ENCODE measurements around the gene GATB.

GATB gene

DNA sequence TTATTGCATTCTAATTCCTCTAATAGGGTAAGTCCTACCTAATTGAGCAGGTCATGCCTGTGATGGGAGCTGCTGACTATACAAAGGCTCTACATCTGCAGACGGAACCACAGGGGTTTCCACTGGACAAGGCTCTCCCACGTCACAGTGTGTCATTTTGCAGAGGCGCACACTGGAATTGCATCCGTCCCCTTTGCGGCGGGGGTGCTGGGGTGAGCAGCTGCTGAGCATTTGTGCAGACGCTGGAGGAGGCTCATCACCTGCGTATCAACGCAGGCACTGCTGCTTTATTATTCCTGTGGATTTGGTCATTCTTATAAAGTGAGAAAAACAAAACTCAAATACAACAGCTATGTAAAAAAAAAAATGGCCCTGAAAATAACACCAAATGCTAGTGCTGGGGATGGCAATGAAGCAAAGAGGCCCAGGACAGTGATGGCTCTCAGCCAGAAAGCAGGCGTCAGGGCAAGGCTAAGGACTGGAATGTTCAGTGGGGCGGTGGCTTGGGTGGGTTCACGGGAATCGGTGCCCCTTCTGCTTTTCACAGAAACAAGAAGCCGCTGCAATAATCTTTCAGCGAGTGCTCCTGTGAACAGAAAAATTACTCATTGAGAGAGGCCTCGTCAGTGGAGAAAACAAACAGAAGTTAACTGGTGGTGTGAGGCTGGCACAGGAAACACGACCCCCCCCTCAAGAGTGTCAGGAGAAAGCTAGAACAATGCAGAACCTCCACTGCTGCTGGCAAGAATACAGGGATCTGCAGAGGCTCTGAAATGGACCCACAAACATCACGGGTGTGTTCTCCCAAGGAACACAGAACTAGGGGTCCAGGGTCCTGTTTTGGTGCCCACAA is 67.8 kb downstream of the GATB start:
- peak in 1 of 3 experiments; percentile 15 for DNase-seq

DNA sequence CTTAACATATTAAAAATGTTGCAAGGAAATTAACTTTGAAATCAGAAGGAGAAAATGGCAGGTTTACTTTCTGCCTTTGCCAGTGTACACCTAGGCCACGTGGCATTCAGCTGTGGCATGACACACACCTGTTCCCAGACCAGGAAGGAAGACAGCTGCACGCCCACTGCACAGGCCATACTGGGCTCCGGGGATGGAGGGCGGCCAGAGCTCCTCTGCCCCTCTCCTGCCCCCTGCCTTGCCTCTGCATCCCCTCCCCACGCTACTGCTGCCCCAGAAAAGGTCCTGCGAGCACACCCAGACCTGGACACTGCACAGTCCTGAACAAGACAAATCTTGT is 68.4 kb downstream of the GATB start:
- no peak for DNase-seq

DNA sequence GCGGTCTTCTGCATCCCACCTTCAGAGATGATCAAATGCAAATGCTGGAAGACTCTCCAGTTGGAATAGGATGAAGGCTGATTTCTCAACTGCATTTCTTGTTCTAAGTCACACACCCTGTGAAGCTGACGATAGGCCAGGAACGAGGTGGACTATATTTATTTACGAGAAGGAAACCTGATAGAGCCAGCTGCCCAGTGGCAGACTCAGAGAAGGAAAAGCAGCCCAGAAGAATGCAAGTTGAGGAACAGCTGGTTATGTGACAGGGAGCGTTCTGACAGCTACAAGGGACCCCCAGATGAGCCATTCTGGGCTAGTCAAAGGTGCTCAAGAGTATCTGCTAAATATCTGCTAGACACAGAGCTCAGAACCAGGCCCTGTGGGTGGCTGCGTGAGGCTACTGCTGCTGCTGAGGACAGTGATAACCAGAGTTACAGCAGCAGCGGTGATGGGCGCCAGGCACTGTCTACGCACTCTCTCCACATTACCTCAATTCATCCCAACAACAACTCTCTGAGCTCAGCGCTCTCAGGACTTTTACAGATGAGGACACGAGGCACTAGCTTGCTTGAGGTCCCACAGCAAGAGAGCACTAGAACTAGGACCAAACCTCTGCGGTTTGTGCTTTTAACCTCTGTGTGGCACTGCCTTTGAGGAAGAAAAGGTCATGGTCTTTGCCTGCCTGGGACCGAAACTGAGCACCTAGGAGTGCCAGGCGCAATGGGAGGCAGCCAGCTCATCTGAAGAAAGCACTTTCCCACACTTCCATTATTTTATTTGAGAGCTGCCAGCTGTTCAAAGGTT is 69.0 kb downstream of the GATB start:
- DNase-seq: no peak

DNA sequence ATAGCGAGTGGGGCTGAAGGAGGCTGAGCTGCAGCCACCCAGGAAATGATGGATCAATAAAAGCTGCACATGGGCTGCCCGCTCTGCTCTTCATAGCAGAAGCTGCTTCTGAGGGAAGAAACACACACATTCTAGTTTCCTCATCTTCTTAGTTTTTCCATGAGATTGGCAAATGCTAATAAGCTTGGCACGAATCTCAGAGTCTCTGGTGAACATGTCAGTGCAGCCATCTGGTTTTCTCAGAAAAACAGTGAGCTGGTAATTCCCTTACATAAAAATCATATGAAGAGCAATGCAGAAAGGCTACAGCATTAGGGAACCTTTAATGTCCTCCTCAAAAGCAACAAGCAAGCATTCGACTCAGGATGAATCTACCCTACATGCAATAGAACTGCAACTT is 69.9 kb downstream of the GATB start:
- no peak for DNase-seq

DNA sequence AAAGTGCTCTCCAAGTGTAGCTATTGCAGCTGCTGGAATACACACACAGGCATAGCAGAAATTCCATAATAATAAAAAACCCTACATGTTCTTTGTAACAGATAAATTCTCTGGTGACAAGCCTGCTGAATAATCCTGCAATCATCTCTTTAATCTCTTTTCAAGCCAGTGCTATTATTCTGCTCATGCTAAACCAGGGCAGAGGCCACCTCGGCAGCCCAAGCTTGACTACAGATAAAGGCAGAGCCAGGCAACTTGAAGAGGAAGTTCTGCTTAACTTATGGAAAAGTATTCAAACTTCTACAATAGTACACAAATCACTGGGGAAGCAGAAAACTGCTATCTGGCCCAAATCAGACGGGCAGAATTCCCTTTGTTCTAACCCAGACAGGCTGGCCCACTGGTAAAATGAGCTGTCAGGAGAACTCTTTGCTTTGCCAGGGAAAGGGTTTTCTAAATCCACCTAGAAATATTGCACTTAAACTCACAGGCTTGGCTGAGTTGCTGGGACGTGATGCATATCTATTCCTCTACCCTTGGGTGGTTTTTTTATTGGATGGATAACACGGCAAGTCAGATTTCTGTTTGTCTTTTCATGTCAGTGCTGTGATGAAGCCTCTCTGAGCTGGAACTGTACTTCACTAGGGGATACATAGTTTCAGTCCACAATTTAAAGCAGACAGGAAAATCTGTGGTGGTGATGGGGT is 70.5 kb downstream of the GATB start:
- no peak for DNase-seq

DNA sequence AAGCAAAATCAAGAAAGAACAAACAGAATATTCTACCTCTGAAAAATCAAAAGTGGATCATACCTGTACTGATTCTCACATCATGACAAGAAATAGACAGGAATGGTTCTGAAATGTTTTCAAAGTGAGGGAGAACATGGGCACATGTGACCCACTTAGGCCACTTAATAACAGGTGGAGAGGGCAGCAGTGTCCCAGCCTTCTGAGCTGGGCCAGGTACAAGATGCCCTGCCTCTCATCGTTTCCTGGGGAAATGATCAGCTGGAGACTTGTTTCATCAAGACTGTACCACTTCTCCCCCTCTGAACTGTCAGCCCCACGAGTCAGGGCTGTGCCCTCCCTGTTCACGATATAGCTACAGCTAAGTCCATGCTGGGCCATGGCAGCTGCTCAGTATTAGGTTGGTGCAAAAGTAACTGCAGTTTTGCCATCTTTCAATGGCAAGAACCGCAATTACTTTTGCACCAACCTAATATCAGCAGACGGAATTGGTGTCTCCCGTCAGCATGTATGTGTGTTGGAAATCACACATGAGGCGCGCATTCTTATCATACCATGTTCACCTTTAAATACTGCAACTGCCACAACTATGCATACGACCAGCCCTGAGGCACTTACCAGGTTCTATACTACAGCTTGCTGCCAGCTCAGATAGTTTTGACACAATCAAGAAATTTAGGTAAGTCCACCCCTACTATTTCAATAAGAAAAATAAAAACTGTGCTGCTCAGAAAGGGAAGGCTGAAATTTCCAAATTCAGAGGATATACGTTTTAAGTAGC is 71.4 kb downstream of the GATB start:
- no peak for DNase-seq

DNA sequence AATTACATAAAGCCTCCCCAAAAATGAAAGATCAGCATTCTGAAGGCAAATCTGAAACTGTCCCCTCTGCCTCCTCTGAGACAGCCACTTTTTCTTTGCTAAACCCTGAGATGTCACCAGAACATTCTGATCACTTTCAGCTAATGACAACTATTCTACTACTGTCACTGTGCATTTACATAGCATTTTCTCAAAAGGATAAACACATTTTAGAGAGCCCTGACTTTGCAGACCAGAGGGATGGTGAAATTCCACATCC is 72.1 kb downstream of the GATB start:
- no peak for DNase-seq

DNA sequence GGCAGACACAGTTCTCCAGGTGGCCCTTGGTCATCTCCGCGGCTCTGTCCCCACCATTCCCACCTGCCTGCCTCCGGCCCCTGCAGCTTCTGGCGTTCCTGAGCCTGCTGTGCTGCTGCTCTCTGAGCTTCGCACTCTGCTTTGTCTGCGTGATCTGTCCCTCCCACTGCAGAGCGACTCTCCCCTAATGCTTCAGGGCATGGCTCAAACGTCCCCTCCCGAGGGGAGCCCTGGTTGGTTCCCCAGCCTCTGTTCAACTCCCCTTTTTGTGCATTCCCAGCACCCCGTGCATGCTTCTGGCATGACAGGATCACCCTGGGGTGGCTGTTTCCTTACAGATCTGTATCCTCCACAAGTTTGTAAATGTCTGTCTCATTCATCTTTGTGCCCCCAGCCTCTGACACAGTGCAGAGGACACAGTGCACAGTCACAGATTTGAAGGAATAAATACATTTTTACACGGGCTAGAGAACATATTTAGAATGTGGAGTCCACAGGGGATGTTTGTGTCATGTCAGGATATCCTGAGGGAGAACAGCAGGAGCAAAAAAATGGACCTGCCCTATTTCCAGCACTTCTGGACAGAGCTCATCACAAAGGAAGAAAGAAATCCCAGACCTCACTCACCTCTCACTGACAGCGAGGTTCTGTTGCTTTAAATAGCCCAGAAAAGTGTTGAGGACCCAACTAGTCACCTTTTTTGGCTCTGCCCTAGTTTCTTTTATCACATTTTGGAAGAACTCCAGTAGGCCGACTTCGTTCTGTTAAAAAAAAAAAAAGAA is 72.6 kb downstream of the GATB start:
- no peak for DNase-seq

DNA sequence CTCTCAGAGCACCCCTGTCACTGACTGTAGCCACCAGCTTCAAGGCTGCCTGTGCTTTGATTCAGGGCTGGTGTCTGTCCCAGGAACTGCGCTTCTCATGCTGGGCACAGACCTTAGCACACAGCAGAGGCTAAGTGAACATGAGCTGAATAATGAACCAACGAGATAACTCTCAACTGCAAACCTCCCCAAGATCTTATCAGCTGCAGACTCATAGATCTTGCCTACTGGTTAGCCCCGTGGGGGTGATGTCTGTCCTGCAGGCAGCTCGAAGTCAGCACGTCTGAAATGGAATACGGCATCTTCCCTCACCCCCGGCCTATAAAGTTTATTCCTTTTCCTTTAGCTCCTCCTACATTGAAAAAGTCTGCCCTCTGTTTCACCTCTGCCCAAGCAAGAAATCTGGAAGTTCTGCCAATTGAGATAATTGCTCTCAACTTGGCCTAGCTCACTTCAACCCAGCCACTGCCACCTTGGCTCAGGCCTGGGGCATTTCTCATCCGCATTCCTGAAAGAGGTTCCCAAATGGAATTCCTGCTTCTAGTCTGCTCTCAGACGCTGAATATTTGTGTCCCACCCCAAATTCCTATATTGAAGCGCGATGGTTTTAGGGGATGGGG is 73.7 kb downstream of the GATB start:
- DNase-seq: no peak

DNA sequence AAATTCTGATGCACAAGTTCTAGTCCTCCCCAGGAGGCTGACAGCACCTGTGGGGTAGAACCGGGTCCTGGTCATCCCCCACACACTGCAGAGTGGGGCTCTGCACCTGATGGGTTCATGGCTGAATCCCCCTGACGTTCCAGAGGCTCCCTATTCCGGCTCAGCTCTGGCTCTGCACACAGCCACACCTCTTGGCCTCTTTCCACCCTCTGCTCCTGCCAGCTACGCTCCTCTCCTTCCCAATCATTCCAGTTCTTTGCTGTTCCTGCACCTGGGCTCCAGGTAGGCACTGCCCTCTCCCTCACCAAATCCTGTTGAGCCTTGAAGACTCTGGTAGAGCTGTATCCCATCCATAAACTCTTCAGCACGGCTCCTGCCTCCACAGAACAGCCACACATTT is 75.5 kb downstream of the GATB start:
- DNase-seq: no peak

DNA sequence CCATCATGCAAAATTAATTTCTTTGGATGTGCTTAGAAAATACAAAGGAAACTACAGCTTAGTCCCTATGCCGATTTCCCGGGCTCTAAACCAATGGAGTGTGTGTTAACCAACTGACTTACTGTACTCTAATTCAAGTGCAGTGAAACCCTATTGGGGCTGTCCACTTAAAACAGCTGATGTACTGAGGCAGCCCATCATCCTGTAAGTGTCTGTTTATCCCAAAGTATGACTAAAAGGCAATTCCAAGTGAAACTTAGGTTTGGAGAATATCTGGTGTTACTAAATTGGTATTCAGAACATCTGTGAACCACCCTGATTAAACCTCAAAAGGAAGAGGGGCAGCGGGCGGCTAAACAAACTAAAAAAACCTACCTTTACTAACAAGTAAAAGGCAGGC is 79.7 kb downstream of the GATB start:
- no peak for DNase-seq

DNA sequence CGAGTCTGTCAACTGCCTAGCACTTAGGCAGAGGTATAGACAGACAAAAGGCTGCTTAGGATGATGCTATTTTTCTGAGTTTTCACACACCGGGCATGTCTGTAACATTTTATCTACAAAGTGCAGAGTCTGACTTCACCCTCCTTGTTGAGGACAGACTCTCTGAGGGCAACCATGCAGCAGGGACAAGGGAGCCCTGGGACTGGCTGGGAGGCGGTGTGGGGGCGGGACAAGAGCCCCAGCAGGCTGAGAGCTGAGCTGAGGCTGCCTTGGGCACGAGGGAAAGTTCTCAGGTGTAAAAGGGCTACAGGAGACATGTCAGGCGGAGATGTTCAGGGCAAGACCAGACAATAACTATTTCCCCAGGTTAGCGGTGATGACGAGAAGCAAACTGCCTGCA is 81.6 kb downstream of the GATB start:
- no peak for DNase-seq

DNA sequence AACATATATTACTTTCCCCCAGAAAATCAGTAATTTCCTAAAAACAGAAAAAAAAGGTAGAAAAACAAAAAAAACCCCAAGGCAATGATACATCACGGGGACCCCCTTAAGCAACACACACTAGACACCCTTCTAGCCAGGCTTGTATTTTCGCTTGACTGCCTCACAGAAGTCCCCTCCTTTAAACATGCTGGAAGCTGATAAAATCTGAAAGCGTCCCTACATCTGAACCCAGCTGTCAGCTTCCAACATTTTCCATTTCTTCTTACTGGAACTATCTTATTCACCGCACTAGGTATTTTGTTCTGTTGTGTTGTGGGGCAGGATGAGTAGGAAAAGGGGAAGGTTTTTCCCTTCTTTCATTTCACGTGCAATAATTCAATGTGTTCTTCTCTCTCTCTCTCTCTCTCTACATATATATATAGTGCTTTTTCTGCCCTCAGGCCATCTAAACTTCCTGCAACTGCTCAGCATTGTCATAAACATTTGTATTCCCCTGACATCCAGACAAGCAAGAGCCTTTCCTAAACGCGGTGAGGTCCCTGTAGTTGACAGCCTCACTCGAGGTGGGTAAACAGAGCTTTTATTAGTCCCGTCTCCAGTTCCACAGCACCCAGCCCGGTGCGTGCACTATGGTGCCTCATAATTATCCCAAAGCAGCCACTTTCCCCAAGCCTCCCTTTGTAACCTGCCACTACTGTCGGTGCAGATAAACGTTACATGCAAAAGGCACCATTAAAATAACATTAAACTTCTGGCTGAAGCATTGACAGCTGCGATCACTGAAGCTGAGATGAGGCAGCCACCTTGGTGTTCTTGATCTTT is 82.5 kb downstream of the GATB start:
- DNase-seq: peak in 2 of 3 experiments; percentile 73 to 89

DNA sequence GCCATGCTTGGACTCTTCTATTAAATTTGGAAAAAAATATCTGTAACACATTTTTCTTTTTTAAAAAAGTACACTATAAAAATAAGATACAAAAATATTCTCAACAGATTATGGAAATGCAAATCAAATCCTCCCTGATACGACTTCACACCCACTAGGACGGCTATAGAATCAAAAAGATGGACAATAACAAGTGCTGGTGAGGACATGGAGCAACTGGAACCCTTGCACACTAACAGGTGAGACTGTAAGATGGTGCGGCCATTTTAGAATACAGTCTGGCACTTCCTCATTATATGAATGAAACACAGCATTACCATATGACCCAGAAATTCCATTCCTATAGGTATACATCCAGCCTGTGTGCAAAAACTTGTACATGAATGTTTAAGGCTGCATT is 83.6 kb downstream of the GATB start:
- no peak for DNase-seq

DNA sequence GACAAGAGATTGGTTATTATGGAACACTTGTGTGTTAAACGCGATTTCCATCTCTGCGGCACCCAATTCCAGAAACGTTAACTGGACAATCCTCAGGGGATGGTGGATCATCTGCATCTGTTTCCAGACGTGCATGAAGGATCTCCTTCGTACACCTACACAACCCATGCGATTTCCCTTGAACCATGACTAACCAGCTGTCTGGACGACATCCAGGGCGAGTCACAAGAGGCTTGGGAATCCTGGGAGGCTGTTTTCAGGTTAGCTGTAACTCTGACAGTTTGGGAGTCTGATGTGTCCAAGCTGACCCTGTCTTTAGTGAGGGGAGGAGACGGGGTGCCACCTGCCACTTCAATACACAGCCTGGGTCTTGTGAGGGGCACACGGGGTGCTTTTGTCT is 84.5 kb downstream of the GATB start:
- peak in 2 of 3 experiments; percentile 4 to 20 for DNase-seq

DNA sequence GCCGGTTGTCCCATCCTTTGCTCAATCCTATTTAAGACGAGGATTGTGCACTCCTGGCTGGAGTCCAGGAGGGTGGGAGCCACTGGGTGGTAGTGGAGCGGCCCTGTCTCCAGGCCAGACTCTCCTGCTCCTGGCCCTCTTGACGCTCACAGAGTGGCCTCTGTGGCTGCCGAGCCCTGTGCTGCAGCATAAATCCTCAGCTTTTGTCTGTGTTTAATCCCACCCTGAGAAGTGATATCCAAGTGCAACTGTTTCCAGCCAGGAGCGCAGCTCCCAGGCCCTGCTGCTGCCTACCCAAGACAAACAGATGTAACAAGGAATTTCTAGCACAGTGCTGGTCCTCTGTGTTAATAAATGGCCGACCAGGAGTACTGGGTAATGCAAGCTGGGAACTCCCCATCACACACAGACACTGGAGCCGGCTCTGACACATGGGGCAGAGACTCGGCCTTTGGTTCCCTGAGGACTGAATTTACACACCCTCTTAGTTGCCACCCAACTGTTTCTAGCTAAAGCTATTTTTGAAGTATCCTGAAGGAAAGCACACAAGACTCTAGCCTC is 85.3 kb downstream of the GATB start:
- DNase-seq: no peak

DNA sequence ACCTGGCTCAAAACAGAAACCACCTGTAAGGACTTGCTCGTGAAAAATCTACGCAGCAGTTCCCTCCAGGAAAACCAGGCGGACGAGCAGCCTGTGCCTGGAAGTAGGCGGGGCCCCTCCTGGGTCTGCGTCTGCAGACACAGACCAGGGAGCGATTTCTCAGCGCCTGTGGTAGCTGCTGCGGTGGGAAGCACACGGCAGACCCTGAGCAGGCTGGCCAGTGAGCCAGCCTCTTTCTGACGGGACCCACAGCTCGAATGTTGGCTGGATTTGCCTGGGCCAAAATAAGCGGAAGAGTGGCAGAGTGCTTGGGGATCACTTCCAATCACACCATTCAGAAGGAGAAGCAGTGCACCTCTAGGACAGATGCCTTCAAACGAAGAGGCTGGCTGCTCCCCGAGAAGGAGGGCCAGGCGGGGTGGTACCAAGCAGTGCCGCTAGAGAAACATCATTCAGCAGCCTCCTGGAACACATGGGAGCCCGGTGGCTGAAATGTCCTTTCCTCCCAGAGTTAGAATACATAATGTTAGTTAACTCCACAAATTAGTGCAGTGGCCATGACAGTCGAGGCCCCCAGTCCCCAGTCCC is 85.9 kb downstream of the GATB start:
- no peak for DNase-seq

DNA sequence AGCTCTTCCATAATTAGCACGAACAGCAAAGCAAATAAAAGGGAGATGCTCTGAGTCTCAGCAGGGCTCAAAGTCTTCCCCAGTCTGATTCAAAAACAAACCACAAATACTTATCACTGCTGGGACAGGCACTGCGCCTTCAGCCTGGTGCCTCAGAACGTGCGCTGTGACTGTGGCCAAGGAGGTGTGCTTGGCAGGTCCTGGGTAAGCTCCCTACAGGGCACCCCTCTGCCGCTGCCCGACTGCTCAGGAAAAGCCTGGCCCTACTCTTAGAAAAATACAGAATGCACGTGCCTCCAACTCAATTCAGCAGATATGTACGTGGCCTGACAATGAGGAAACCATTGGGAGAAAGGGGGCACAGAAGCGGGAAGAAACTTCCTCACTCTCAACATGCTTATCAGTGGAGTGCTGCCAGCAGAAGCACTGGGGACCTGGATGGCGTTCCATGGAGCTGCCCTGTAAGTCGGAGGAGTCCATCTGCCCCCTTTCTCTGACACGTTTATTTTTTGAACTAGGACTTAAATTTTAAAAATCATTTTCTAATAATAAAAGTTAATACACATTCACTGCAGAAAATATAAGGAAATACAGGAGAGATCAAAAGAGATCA is 86.8 kb downstream of the GATB start:
- no peak for DNase-seq

DNA sequence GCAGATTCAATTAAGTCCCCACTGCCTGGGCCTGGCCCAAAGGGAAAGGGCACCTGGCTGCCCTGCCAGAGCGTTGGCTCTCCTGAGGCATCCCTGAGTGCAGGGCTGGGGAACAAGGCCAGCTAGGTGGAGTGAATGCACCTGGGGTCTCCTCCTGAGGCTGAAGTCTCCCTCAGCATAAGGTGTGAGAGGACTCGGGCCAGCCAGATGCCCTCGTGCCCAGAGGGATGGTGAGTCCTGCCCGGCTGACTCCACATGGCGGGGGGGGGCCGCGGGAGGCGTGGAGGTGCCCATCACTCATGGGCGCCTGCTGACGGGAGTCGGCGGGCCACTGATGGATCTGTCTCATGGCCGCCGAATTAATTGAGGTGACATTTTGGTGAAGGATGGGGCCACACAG is 87.8 kb downstream of the GATB start:
- no peak for DNase-seq

DNA sequence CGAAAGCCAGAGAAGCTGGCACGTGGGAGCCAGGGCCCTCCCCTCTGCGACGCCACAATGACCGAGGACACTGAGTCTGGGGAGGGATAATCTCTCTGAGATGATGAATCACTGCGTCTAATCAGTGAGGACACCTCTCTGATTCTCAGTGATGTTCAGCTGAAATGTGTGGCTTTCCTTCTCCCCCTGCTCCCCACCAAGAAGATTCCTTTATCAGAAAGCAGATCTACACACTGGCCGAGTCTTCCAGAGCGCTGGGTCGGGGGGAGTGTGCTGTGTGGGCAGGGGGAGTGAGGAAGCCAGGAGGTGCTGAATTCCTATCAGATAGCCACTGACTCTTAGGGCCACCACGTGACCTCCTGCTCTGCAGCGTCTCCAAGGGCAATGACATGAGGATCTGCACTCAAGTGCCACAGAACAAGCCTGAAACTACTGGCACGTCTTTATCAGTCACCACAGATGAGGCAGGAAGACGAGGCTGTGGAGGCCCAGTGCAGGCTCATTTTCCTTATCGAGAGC is 89.2 kb downstream of the GATB start:
- peak in 1 of 3 experiments; percentile 19 for DNase-seq
